Activated T-cell treated with anti-CD3 and anti-CD28 coated beads, Interleukin-2, amount 50 U/mL, for 72 hours (primary cell): Measurements from ENCODE around the gene MAPK13. TPM values are rescaled to one million over a fixed set of nuclear protein-coding genes. Genes with fewer than 3 reads are reported as not detected.

Experiments
- ATAC-seq, 2 donors: fragments of 150-1000 bp; cut with Tn5 transposase; replicated peaks in 1 of 2; 2 replicates each; pipeline ENCODE4 v1.10.0; 2021; ENCODE audit warnings: moderate library complexity in 2 of 2, mild to moderate bottlenecking in 1 of 2
- DNase-seq, 2 donors: peaks; one replicate each; pipeline ENCODE4 v3.0.0; 2021 to 2022; ENCODE audit warnings: mixed read lengths in 1 of 2
- H3K27ac Mint-ChIP-seq: one replicate; pipeline ENCODE4 v1.8.0; 2022; ENCODE audit warnings: mild to moderate bottlenecking, moderate library complexity, mixed read lengths
- H3K27me3 Mint-ChIP-seq: one replicate; pipeline ENCODE4 v1.8.0; 2022; ENCODE audit warnings: low read depth, mixed read lengths
- H3K36me3 Mint-ChIP-seq, 2 donors: one replicate each; pipeline ENCODE4 v1.8.0; 2022; ENCODE audit warnings: mixed read lengths in 2 of 2, mild to moderate bottlenecking in 1 of 2; ENCODE audit not compliant: insufficient read depth in 2 of 2
- H3K4me1 Mint-ChIP-seq: one replicate; pipeline ENCODE4 v1.8.0; 2022; ENCODE audit warnings: low read depth, mixed read lengths
- H3K4me3 Mint-ChIP-seq, 2 donors: one replicate each; pipeline ENCODE4 v1.8.0; 2022; ENCODE audit warnings: mild to moderate bottlenecking in 2 of 2, mixed read lengths in 2 of 2, moderate library complexity in 2 of 2
- H3K9me3 Mint-ChIP-seq, 2 donors: one replicate each; pipeline ENCODE4 v1.8.0; 2022; ENCODE audit warnings: mixed read lengths in 2 of 2
- total RNA-seq, 2 donors: library from RNA; stranded (reverse); gene quantifications; one replicate each; pipeline ENCODE4 v1.2.3, GENCODE V29; 2022

The MAPK13 gene
- total RNA-seq, 2 donors from 2014 or later: 50.7 to 68.2 TPM

DNA sequence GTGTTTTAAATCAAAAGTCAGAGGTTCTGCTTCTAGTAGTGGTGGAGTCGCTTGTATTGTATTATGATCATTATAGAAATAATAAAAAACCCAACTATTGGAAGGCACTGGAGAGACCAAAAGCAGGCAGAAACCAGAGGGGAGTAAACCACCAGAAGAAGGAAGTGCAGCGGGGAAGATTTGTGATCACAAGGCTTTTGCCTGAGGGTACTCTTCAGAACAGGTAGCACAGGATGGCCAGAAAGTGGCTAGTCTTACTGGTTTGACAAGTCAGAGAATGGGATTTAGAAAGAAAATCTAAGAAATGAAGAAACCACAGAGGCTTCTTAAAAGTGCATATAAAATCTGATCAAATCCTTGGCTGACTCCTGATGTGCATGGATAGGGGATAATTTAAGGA is 24.0 kb downstream of the MAPK13 start:
- Mint-ChIP-seq H3K36me3 (peaks cover 7 to 17% of the 10 kb centered on the region in 2 donors), H3K9me3 (peaks cover 5 to 10% of the 10 kb centered on the region in 2 donors), H3K27ac (no peak overlapping the region), H3K4me1 (peaks cover 5% of the 10 kb centered on the region), H3K27me3 (no peaks in the 10 kb centered on the region), H3K4me3 (no peak overlapping the region)
- DNase-seq: no peak
- ATAC-seq: no peak

DNA sequence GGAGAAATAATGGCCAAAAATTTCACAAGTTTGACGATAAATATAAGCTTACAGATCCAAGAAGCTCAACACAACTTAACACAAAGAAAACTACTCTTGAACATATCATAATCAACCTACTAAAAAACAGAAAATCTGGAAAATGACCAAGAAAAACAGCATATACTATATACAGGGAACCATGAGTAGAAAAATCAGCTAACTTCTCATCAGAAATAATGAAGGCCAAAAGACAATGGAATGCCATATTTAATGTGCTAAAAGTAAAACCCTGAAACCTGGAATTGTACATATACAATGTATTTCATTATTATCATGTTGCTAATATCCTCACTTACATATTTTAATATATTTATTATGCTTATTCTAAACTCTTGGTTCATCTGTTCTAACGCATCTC is 25.3 kb downstream of the MAPK13 start:
- peaks cover 8 to 19% of the 10 kb centered on the region in 2 donors for H3K36me3 Mint-ChIP-seq
- no peak overlapping the region for H3K27ac Mint-ChIP-seq
- ATAC-seq (no peak), DNase-seq (no peak)
- H3K4me1 Mint-ChIP-seq: peaks cover under 1% of the 10 kb centered on the region
- no peak overlapping the region for H3K4me3 Mint-ChIP-seq
- no peaks in the 10 kb centered on the region for H3K27me3 Mint-ChIP-seq
- peaks cover 7 to 12% of the 10 kb centered on the region in 2 donors for H3K9me3 Mint-ChIP-seq

DNA sequence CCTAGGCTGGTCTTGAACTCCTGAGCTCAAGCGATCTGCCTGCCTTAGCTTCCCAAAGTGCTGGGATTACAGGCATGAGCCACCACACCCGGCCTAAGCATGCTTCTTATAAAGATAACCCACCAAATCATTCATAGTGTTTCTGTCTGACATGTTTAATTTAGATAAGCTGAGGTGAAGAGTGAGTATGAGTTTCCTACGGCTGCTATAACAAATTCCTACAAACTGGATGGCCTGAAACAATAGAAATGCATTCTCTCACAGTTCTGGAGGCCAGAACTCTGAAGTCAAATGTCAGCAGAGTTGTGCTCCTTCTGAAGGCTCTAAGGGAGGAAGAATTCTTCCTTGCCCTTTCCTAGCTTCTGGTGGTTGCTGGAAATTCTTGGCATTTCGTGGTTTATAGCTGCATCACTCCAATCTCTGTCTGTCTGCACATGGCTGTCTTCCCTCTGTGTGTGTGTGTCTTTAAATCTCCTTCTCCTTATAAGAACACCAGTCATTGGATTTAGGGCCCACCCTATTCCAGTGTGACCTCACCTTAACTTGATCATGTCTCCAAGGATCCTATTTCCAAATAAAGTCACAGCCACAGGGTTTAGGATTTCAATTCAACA is 29.9 kb downstream of the MAPK13 start:
- H3K36me3 Mint-ChIP-seq: peaks cover 6 to 11% of the 10 kb centered on the region in 2 donors
- no peaks in the 10 kb centered on the region for H3K27me3 Mint-ChIP-seq
- H3K27ac Mint-ChIP-seq: no peak overlapping the region
- H3K4me1 Mint-ChIP-seq: no peaks in the 10 kb centered on the region
- no peak overlapping the region for H3K4me3 Mint-ChIP-seq
- ATAC-seq (no peak), DNase-seq (no peak)
- H3K9me3 Mint-ChIP-seq: peaks cover 7 to 10% of the 10 kb centered on the region in 2 donors

DNA sequence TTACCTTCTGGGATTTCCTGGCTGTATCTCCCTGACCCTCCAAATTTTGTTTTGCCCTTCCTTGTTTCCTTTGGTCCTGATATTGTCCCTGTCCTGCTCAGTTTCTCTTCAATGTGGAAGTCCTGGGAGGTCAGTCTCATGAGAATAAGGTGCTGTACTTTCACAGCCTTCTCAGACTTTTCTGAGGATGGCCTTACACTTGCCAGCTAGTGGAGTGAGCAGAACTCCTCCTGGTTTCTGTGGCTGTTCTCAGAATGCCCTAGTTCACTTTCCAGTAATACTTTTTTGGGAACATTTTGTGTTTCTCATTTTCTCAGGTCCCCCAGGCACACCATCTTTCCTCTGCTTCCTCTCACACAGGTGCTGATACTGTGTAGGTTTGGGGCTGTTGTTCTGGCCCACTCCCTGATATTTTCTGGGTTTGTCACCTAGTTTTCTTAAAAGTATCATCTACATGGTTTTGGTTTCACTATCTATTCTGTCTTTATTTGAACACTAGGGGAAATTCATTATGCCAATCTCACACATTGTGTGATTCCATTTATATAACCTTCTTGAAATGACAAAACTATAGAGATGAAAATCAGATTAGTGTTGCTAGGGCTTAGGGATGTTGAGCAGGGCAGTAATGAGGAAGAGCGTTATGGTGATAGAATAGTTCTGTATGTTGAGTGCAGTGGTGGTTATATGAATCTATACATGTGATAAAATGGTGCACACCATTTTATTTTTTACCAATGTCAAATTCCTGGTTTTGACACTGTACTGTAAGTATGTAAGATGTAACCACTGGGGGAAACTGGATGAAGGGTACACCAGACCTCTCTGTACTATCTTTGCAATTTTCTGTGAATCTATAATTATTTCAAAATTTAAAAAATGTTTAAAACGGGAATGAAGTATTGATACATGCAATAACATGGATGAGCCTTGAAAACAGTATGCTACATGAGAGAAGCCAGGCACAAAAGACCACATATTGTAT is 39.0 kb downstream of the MAPK13 start:
- H3K9me3 Mint-ChIP-seq: peaks cover 1 to 4% of the 10 kb centered on the region in 2 donors
- peak overlapping the region; percentile 77 for H3K27ac Mint-ChIP-seq
- ATAC-seq: peak; percentile 62 to 87
- peaks cover 22% of the 10 kb centered on the region for H3K4me1 Mint-ChIP-seq
- peaks cover 4 to 11% of the 10 kb centered on the region in 2 donors for H3K36me3 Mint-ChIP-seq
- DNase-seq: no peak
- peak overlapping the region; percentile 20 to 56 for H3K4me3 Mint-ChIP-seq
- no peaks in the 10 kb centered on the region for H3K27me3 Mint-ChIP-seq

DNA sequence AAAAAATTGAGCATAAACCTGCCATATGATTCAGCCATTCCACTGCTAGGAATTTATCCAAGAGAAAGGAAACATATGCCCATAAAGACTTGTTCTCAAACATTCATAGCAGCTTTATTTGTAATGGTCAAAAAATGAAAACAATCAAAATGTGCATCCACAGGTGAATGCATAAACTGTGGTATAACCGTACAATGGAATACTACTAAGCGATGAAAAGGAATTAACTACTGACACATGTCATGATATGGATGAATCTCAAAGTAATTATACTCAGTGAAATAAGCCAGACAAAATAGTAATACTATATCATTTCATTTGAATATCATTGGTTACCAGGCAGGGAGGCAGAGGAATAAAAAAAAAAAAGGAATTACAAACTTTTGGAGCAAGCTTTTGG is 40.4 kb downstream of the MAPK13 start:
- Mint-ChIP-seq H3K4me1 (peaks cover 22% of the 10 kb centered on the region), H3K4me3 (no peak overlapping the region), H3K27ac (no peak overlapping the region), H3K27me3 (no peaks in the 10 kb centered on the region), H3K36me3 (peaks cover 4 to 16% of the 10 kb centered on the region in 2 donors), H3K9me3 (peaks cover 1 to 4% of the 10 kb centered on the region in 2 donors)
- ATAC-seq (no peak), DNase-seq (no peak)

DNA sequence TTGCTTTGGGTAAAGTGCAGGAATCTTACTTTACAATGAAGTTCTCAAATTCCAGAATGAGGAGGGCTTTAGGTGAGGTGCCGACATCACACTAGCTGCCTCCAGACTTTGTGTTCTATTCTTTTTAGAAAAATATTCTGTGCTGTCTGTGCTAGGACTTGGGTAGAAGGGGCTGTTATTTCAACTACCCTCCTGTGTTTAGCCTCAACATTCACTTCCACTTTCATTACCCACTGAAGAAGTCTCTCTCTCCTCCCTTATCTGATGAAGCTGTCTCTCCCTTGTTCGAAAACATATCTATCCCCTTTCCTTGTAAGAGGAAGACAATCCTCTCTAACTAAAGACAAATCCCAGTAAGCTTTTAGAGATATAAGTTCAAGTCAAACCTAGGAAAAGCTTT is 41.3 kb downstream of the MAPK13 start:
- Mint-ChIP-seq H3K4me3 (no peak overlapping the region), H3K4me1 (peaks cover 22% of the 10 kb centered on the region), H3K27ac (no peak overlapping the region), H3K9me3 (peaks cover 1 to 4% of the 10 kb centered on the region in 2 donors), H3K36me3 (peaks cover 4 to 14% of the 10 kb centered on the region in 2 donors), H3K27me3 (no peaks in the 10 kb centered on the region)
- DNase-seq (no peak), ATAC-seq (no peak)

DNA sequence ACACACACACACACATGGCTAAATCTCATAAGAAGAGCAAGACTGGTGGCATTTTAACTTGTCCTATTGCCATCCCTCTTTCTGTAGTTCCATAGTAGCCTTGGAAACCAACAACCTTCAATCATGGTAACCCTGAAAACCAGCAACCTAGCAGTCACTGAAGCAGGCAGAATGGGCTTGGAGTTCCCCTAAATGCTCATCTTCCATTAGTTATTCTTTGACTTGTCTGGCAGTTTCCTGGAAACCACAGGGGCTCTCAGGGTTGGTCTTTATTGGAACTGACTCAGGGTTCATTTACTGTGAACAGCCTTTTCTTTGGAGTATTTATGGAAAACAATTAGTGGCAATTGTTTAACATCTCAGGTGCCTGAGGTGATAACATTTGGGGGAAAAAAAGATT is 46.9 kb downstream of the MAPK13 start:
- H3K27ac Mint-ChIP-seq: peak overlapping the region; percentile 24
- DNase-seq: peak; percentile 15 to 20
- peaks cover 8% of the 10 kb centered on the region for H3K4me1 Mint-ChIP-seq
- ATAC-seq: peak; percentile 73 to 76
- H3K4me3 Mint-ChIP-seq: peak overlapping the region in 1 of 2 donors; percentile 11
- H3K9me3 Mint-ChIP-seq: peaks cover 9 to 12% of the 10 kb centered on the region in 2 donors
- no peaks in the 10 kb centered on the region for H3K27me3 Mint-ChIP-seq
- peaks cover 4 to 27% of the 10 kb centered on the region in 2 donors for H3K36me3 Mint-ChIP-seq

DNA sequence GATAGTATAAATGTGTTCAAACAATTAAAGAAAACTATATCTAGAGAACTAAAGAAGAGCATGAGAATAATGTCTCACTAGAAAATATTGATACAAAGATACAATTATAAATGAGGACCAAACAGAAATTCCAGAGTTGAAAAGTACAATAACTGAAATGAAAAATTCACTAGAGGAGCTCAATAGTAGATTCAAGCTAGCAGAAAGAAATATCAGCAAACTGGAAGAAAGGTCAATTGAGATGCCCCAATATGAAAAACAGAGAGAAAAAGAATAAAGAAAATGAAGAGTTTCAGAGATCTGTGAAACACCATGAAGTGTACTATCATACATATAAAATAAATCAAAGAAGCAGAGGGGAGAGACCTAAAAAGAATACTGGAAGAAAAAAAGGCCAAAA is 48.2 kb downstream of the MAPK13 start:
- DNase-seq (no peak), ATAC-seq (no peak)
- Mint-ChIP-seq H3K9me3 (peaks cover 9 to 19% of the 10 kb centered on the region in 2 donors), H3K4me1 (peaks cover 8% of the 10 kb centered on the region), H3K36me3 (peaks cover 4 to 30% of the 10 kb centered on the region in 2 donors), H3K27ac (peak overlapping the region; percentile 53), H3K4me3 (no peak overlapping the region), H3K27me3 (no peaks in the 10 kb centered on the region)

DNA sequence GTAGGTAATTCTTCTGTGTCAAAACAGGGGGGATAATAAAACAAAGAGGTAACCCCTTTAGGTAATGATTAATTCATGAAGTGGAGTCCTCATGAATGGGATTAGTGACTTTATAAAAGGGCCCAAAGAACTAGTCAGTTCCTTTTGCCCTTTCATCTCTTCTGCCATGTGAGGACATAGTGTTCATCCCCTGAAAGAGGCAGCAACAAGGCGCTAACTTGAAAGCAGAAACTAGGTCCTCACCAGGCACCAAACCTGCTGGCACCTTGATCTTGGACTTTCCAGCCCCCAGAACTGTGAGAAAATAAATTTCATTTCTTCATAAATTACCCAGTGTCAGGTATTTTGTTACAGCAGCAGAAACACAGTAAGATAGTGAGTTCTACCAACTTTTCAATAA is 49.8 kb downstream of the MAPK13 start:
- Mint-ChIP-seq H3K4me3 (no peak overlapping the region), H3K4me1 (peaks cover 8% of the 10 kb centered on the region), H3K27ac (no peak overlapping the region), H3K27me3 (no peaks in the 10 kb centered on the region), H3K36me3 (peaks cover 4 to 25% of the 10 kb centered on the region in 2 donors), H3K9me3 (peaks cover 9 to 19% of the 10 kb centered on the region in 2 donors)
- ATAC-seq (no peak), DNase-seq (no peak)

DNA sequence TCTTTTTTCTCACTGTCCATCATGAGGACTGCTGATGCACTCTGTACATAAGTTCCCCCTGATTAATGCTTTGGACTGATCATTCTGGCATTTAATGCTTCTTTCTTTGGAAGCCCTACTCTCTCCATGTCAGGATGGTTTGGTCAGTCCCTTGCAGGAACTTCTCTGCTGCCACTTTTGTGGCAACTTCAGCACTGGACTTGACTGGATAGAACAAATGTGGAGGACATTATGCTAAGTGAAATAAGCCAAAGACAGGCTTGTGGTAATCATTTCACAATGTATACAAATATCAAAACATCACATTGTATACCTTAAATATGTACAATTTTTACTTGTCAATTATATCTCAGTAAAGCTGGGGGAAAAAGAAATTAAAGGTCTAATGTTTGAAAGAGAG is 54.0 kb downstream of the MAPK13 start:
- H3K27me3 Mint-ChIP-seq: no peaks in the 10 kb centered on the region
- H3K36me3 Mint-ChIP-seq: peaks cover 0 to 4% of the 10 kb centered on the region in 2 donors
- ATAC-seq (no peak), DNase-seq (no peak)
- H3K27ac Mint-ChIP-seq: no peak overlapping the region
- H3K4me1 Mint-ChIP-seq: no peaks in the 10 kb centered on the region
- H3K4me3 Mint-ChIP-seq: no peak overlapping the region
- peaks cover under 1 to 7% of the 10 kb centered on the region in 2 donors for H3K9me3 Mint-ChIP-seq

DNA sequence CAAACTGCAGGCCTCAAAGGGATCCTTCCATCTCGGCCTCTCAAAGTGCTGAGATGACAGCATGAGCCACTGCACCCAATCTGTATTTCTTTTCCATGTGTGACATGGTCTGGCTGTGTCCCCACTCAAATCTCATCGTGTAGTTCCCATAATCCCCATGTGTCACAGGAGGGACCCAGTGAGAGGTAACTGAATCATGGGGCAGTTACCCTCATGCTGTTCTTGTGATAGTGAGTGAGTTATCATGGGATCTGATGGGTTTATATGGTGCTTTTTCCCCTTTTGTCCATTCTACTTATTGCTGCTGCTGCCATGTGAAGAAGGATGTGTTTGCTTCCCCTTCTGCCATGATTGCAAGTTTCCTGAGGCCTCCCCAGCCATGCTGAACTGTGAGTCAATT is 55.9 kb downstream of the MAPK13 start:
- no peaks in the 10 kb centered on the region for H3K27me3 Mint-ChIP-seq
- peaks cover 0 to 7% of the 10 kb centered on the region in 2 donors for H3K9me3 Mint-ChIP-seq
- peaks cover 0 to 2% of the 10 kb centered on the region in 2 donors for H3K36me3 Mint-ChIP-seq
- DNase-seq: no peak
- no peak overlapping the region for H3K4me3 Mint-ChIP-seq
- H3K27ac Mint-ChIP-seq: no peak overlapping the region
- no peak for ATAC-seq
- H3K4me1 Mint-ChIP-seq: no peaks in the 10 kb centered on the region

DNA sequence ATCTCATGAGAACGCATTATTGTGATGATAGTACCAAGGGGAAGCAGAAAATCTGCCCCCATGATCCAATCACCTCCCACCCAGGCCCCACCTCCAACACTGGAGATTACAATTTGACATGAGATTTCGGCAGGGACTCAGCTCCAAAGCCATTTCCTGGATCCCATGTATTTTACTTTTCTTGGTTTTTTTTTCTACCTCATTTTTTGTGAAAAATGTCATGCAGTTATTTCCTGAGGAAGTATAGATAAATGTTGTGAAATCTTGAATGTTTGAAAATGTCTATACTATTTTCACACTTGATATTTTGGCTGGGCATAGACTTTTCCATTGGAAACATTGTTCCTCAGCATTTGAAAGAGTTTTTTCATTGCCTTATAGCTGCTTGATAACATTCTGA is 57.1 kb downstream of the MAPK13 start:
- Mint-ChIP-seq H3K4me1 (no peaks in the 10 kb centered on the region), H3K36me3 (peaks cover 0 to 2% of the 10 kb centered on the region in 2 donors), H3K27me3 (no peaks in the 10 kb centered on the region), H3K4me3 (no peak overlapping the region), H3K9me3 (peaks cover 0 to 6% of the 10 kb centered on the region in 2 donors), H3K27ac (no peak overlapping the region)
- DNase-seq (no peak), ATAC-seq (no peak)
